IMR-90 (cell line): ENCODE data around the gene TERF2IP. TPM values are rescaled to one million over a fixed set of nuclear protein-coding genes. Genes with fewer than 3 reads are reported as not detected.

Experiments used
- ATAC-seq: fragments of 200-7000 bp; cut with Tn5 transposase; 2 replicates; pipeline ENCODE4 v1.9.1; 2020; ENCODE audit warnings: low read depth, mild to moderate bottlenecking, moderate library complexity
- BruUV-seq: library from RNA; stranded (reverse); fragments of 400-500 nt; replicated peaks from 2 replicates; lab custom pipeline; 2021; lab: Mats Ljungman, UMichigan
- CTCF ChIA-PET: fragments of 300-600 bp; formaldehyde crosslinking; extraction: SDS; loops from one replicate; lab custom pipeline; 2021; ENCODE audit warnings: antibody characterized with exemption; lab: Yijun Ruan, JAX
- POLR2A ChIA-PET: fragments of 300-600 bp; sonication (Branson Sonifier 250); formaldehyde crosslinking; loops from one replicate; lab custom pipeline; 2022; ENCODE audit warnings: antibody characterized with exemption; ENCODE audit not compliant: unreplicated experiment; lab: Charles Lee
- DNase-seq: peaks from one replicate; pipeline ENCODE4 v3.0.0; 2013
- H2AFZ ChIP-seq: replicated peaks from 2 replicates; pipeline ENCODE3; 2013; ENCODE audit warnings: low read length, mild to moderate bottlenecking; ENCODE audit not compliant: poor library complexity
- H2AK5ac ChIP-seq: 2 replicates; pipeline ENCODE4 v1.6.1; 2013; ENCODE audit warnings: low read depth, low read length, inconsistent platforms
- H2AK9ac ChIP-seq: replicated peaks from 2 replicates; pipeline ENCODE3; 2013; ENCODE audit warnings: mild to moderate bottlenecking, low read depth, low read length, moderate library complexity; ENCODE audit not compliant: poor library complexity
- H2BK120ac ChIP-seq: 2 replicates; pipeline ENCODE4 v1.6.1; 2013; ENCODE audit warnings: low read depth, low read length, inconsistent platforms
- H2BK15ac ChIP-seq: 3 replicates; pipeline ENCODE4 v1.6.1; 2013; ENCODE audit warnings: low read depth, low read length, inconsistent platforms
- H2BK20ac ChIP-seq: 2 replicates; pipeline ENCODE4 v1.6.1; 2013; ENCODE audit warnings: low read depth, mild to moderate bottlenecking, inconsistent platforms, low read length, moderate library complexity
- H2BK5ac ChIP-seq: 2 replicates; pipeline ENCODE4 v1.6.1; 2013; ENCODE audit warnings: mild to moderate bottlenecking, low read depth, low read length, inconsistent platforms; ENCODE audit not compliant: poor library complexity, severe bottlenecking
- H3K14ac ChIP-seq: replicated peaks from 2 replicates; pipeline ENCODE4 v1.6.1; 2013; ENCODE audit warnings: low read depth, low read length, inconsistent platforms
- H3K18ac ChIP-seq: 2 replicates; pipeline ENCODE4 v1.6.1; 2013; ENCODE audit warnings: low read depth, low read length, control low read depth
- H3K23ac ChIP-seq: 2 replicates; pipeline ENCODE4 v1.6.1; 2013; ENCODE audit warnings: low read depth, low read length, inconsistent platforms
- H3K27ac ChIP-seq: 2 replicates; pipeline ENCODE4 v1.5.1; 2013; ENCODE audit warnings: mild to moderate bottlenecking, control low read depth, low read length; ENCODE audit not compliant: insufficient read depth
- H3K27me3 ChIP-seq: 2 replicates; pipeline ENCODE4 v1.6.1; 2013; ENCODE audit warnings: low read length; ENCODE audit not compliant: control insufficient read depth, insufficient read depth
- H3K36me3 ChIP-seq: 2 replicates; pipeline ENCODE4 v1.6.1; 2013; ENCODE audit warnings: low read length, mixed read lengths; ENCODE audit not compliant: control insufficient read depth, insufficient read depth
- H3K4ac ChIP-seq: 2 replicates; pipeline ENCODE4 v1.6.1; 2013; ENCODE audit warnings: low read depth, low read length, inconsistent platforms
- H3K4me1 ChIP-seq: 2 replicates; pipeline ENCODE4 v1.6.1; 2013; ENCODE audit warnings: low read length, mixed read lengths; ENCODE audit not compliant: control insufficient read depth, insufficient read depth
- H3K4me2 ChIP-seq: 2 replicates; pipeline ENCODE4 v1.6.1; 2013; ENCODE audit warnings: low read depth, mild to moderate bottlenecking, control low read depth, low read length, moderate library complexity
- H3K4me3 ChIP-seq: 2 replicates; pipeline ENCODE4 v1.5.1; 2013; ENCODE audit warnings: low read depth, mild to moderate bottlenecking, control low read depth, low read length, moderate library complexity; ENCODE audit not compliant: insufficient read depth
- H3K56ac ChIP-seq: 2 replicates; pipeline ENCODE4 v1.6.1; 2013; ENCODE audit warnings: low read length, inconsistent platforms; ENCODE audit not compliant: insufficient read depth; ENCODE audit errors: extremely low read depth
- H3K79me1 ChIP-seq, 2 experiments: 2 replicates each; pipeline ENCODE4 v1.6.1; 2013; ENCODE audit warnings: low read length in 2 of 2, inconsistent platforms in 1 of 2, low read depth in 1 of 2
- H3K9ac ChIP-seq: 2 replicates; pipeline ENCODE4 v1.6.1; 2013; ENCODE audit warnings: low read depth, low read length, control low read depth
- H3K9me1 ChIP-seq: 2 replicates; pipeline ENCODE4 v1.6.1; 2013; ENCODE audit warnings: low read length, inconsistent platforms; ENCODE audit not compliant: insufficient read depth
- H3K9me3 ChIP-seq: 2 replicates; pipeline ENCODE4 v1.6.1; 2013; ENCODE audit warnings: low read length; ENCODE audit not compliant: control insufficient read depth, insufficient read depth
- H4K20me1 ChIP-seq: 2 replicates; pipeline ENCODE4 v1.6.1; 2013; ENCODE audit warnings: low read length, inconsistent platforms; ENCODE audit not compliant: insufficient read depth
- H4K5ac ChIP-seq: 2 replicates; pipeline ENCODE4 v1.6.1; 2013; ENCODE audit warnings: mild to moderate bottlenecking, low read depth, low read length, control low read depth
- H4K8ac ChIP-seq, 2 experiments: 2 replicates each; pipeline ENCODE4 v1.6.1; 2013; ENCODE audit warnings: low read depth in 2 of 2, low read length in 2 of 2, control low read depth in 1 of 2, inconsistent platforms in 1 of 2
- H4K91ac ChIP-seq: 2 replicates; pipeline ENCODE4 v1.6.1; 2013; ENCODE audit warnings: low read depth, low read length, inconsistent platforms; ENCODE audit not compliant: insufficient read depth
- MAFK ChIP-seq: IDR thresholded peaks from 2 replicates; pipeline ENCODE4 v1.6.1; 2012; ENCODE audit warnings: low read depth, low read length, improper control_type of control experiment
- NFE2L2 ChIP-seq: fragments of 150-350 bp; IDR thresholded peaks from 2 replicates; pipeline ENCODE4 v1.6.1; 2016; ENCODE audit warnings: low read depth, mild to moderate bottlenecking, low read length
- WGBS, 2 experiments: methylation state at CpG; one replicate each; pipeline versions ENCODE4 v1.1.5 to v1.1.7; 2013; ENCODE audit warnings: missing lambda C conversion rate in 2 of 2; ENCODE audit not compliant: insufficient read length in 1 of 2; ENCODE audit errors: extremely low coverage in 2 of 2; 5-methylcytosine and 5-hydroxymethylcytosine counted together
- dilution Hi-C: fragments of 300-500 bp; cut with HindIII; formaldehyde crosslinking; loops from one replicate; pipeline ENCODE4 v1.14.3; 2018; ENCODE audit warnings: low sequenced_read_pairs; ENCODE audit not compliant: unreplicated experiment
- in situ Hi-C: fragments of 300-500 bp; cut with MboI; formaldehyde crosslinking; loops from 3 replicates; pipeline ENCODE4 v1.14.3; 2019; ENCODE audit warnings: low sequenced_read_pairs, inconsistent platforms, mixed read lengths
- intact Hi-C: fragments of 100-400 bp; cut with micrococcal nuclease; formaldehyde crosslinking; loops from 2 replicates; pipeline ENCODE4 v1.10.0; 2022
- polyA plus RNA-seq, 3 experiments: library from polyadenylated mRNA; depleted of rRNA; stranded (reverse); fragments of >200 nt; gene quantifications; 2 replicates each; pipeline ENCODE4 v1.2.3, GENCODE V29; 2012; ENCODE audit warnings: low replicate concordance in 1 of 3
- total RNA-seq: library from RNA; depleted of rRNA; stranded (reverse); fragments of >200 nt; gene quantifications from 2 replicates; pipeline ENCODE4 v1.2.3, GENCODE V29; 2012

The TERF2IP gene
- total and polyA plus RNA-seq, 2 of the 4 experiments (the other 2 are of a cell fraction) = 15.4 to 32.5 TPM

GRCh38 chr16:75606507-75606906 is 41.1 kb upstream of the TERF2IP start:
- no peak overlapping the region for H2BK120ac ChIP-seq
- no peak overlapping the region for H3K56ac ChIP-seq
- in situ Hi-C loops = no loop called here
- dilution Hi-C loops = no loop called here
- POLR2A ChIA-PET = interaction anchor here (0.6 to 0.7 kb wide), 2 partner anchors 41 to 65 kb away, joined by 4 to 9 read pairs; partner anchors contain the start of genes KARS1 and TERF2IP
- H3K9me3 ChIP-seq = no peaks in the 10 kb centered on the region
- 0 out of 2 replicates have a peak, but pooled peaks cover 3% of the 10 kb centered on the region for H3K9me1 ChIP-seq
- H3K27ac ChIP-seq = no peak overlapping the region
- H3K36me3 ChIP-seq = peaks cover 39% of the 10 kb centered on the region
- no peak overlapping the region for H3K4ac ChIP-seq
- intact Hi-C loops = no loop called here
- H2BK15ac ChIP-seq = no peak overlapping the region
- no peak overlapping the region for H4K8ac ChIP-seq
- no peak overlapping the region for H2BK20ac ChIP-seq
- DNase-seq = no peak
- CTCF ChIA-PET = no interaction called here
- BruUV-seq = no TSS peak
- no peak for TF ChIP-seq NFE2L2
- TF ChIP-seq MAFK = peak; percentile 98
- no peak overlapping the region for H4K5ac ChIP-seq
- 100% methylated on average over 1 of the region's 1 CpG; no CpG with 5 or more reads in 1 of the 2 experiments for WGBS, 2 experiments
- no peak overlapping the region for H3K9ac ChIP-seq
- H3K14ac ChIP-seq = no peak overlapping the region
- no peak overlapping the region for H4K91ac ChIP-seq
- no peaks in the 10 kb centered on the region for H3K27me3 ChIP-seq
- peaks cover 5 to 10% of the 10 kb centered on the region in 2 experiments; a peak in 2 of 4 replicates for H3K79me1 ChIP-seq
- no peak overlapping the region for H3K18ac ChIP-seq
- H3K23ac ChIP-seq = no peak overlapping the region
- H2AK5ac ChIP-seq = no peak overlapping the region
- no peak overlapping the region for H3K4me2 ChIP-seq
- no peak for ATAC-seq
- H4K20me1 ChIP-seq = no peaks in the 10 kb centered on the region
- no peak overlapping the region for H2BK5ac ChIP-seq
- no peak overlapping the region for H2AK9ac ChIP-seq
- H3K4me3 ChIP-seq = no peak overlapping the region
- no peak overlapping the region for H2AFZ ChIP-seq
- no peaks in the 10 kb centered on the region for H3K4me1 ChIP-seq
